Stomach smooth muscle (tissue), 2 donors: ENCODE data around the gene NTNG2.

Source experiments
- H3K27ac ChIP-seq: one replicate; pipeline ENCODE4 v1.7.0; 2013; ENCODE audit warnings: mild to moderate bottlenecking, low read length, inconsistent platforms
- H3K27me3 ChIP-seq, 2 donors: one replicate each; pipeline ENCODE4 v1.7.0; 2013; ENCODE audit warnings: low read length in 2 of 2; ENCODE audit not compliant: insufficient read depth in 2 of 2, control insufficient read depth in 1 of 2
- H3K36me3 ChIP-seq, 2 donors: one replicate each; pipeline ENCODE4 v1.7.0; 2013; ENCODE audit warnings: low read length in 2 of 2; ENCODE audit not compliant: control insufficient read depth in 2 of 2, insufficient read depth in 2 of 2
- H3K4me1 ChIP-seq: one replicate; pipeline ENCODE4 v1.7.0; 2013; ENCODE audit warnings: low read length; ENCODE audit not compliant: control insufficient read depth, insufficient read depth
- H3K4me3 ChIP-seq, 2 donors: one replicate each; pipeline ENCODE4 v1.7.0; 2013; ENCODE audit warnings: low read length in 2 of 2
- H3K9ac ChIP-seq, 2 donors: one replicate each; pipeline ENCODE4 v1.7.0; 2013; ENCODE audit warnings: low read length in 2 of 2, mild to moderate bottlenecking in 1 of 2
- H3K9me3 ChIP-seq, 2 donors: one replicate each; pipeline ENCODE4 v1.7.0; 2013; ENCODE audit warnings: low read length in 2 of 2; ENCODE audit not compliant: control insufficient read depth in 2 of 2
- donor health status: healthy.
- donor health status: Pancreatic carcinoma.

Gene NTNG2

GRCh38 chr9:132169672-132170392, 8.0 kb downstream of the NTNG2 start:
- Histone ChIP-seq H3K4me3 (no peak overlapping the region), H3K9me3 (no peaks in the 10 kb centered on the region), H3K9ac (no peak overlapping the region), H3K4me1 (no peaks in the 10 kb centered on the region), H3K36me3 (no peaks in the 10 kb centered on the region), H3K27me3 (peaks cover 13 to 39% of the 10 kb centered on the region in 2 donors), H3K27ac (no peak overlapping the region)

GRCh38 chr9:132171702-132172101, 9.8 kb downstream of the NTNG2 start:
- Histone ChIP-seq H3K4me1 (no peaks in the 10 kb centered on the region), H3K27me3 (peaks cover 13 to 33% of the 10 kb centered on the region in 2 donors), H3K9me3 (no peaks in the 10 kb centered on the region), H3K4me3 (no peak overlapping the region), H3K36me3 (no peaks in the 10 kb centered on the region), H3K9ac (no peak overlapping the region), H3K27ac (no peak overlapping the region)

DNA sequence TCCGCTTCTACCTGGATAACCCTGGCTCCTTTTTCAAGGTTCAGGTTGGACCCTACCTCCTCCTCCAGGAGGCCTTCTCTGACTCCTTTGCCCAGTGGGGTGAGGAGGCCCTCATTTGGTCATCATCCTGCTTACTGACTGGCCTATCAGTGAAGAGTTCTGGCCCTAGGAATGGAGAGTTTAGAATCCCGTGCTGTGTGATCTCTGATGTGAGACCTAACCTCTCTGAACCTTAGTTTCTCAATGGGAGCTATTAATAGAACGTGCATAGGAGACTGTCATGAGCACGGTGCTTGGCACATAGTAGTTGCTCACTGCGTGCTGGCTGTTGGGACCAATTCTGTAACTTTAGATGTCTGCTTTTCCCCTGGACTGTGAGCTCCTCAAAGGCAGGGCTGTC, 10.3 kb downstream of the NTNG2 start:
- Histone ChIP-seq H3K4me1 (no peaks in the 10 kb centered on the region), H3K9ac (no peak overlapping the region), H3K36me3 (no peaks in the 10 kb centered on the region), H3K9me3 (no peaks in the 10 kb centered on the region), H3K4me3 (no peak overlapping the region), H3K27me3 (peaks cover 9 to 28% of the 10 kb centered on the region in 2 donors), H3K27ac (no peak overlapping the region)

GRCh38 chr9:132175431-132175830, 13.6 kb downstream of the NTNG2 start:
- Histone ChIP-seq H3K4me1 (no peaks in the 10 kb centered on the region), H3K27me3 (peaks cover 3 to 12% of the 10 kb centered on the region in 2 donors), H3K36me3 (no peaks in the 10 kb centered on the region), H3K27ac (no peak overlapping the region), H3K9me3 (no peaks in the 10 kb centered on the region), H3K9ac (no peak overlapping the region), H3K4me3 (no peak overlapping the region)

GRCh38 chr9:132176338-132176737, 14.5 kb downstream of the NTNG2 start:
- no peak overlapping the region for H3K27ac ChIP-seq
- H3K4me1 ChIP-seq: no peaks in the 10 kb centered on the region
- H3K9ac ChIP-seq: no peak overlapping the region
- no peak overlapping the region for H3K4me3 ChIP-seq
- H3K36me3 ChIP-seq: no peaks in the 10 kb centered on the region
- peaks cover 3 to 12% of the 10 kb centered on the region in 2 donors for H3K27me3 ChIP-seq
- no peaks in the 10 kb centered on the region for H3K9me3 ChIP-seq

DNA sequence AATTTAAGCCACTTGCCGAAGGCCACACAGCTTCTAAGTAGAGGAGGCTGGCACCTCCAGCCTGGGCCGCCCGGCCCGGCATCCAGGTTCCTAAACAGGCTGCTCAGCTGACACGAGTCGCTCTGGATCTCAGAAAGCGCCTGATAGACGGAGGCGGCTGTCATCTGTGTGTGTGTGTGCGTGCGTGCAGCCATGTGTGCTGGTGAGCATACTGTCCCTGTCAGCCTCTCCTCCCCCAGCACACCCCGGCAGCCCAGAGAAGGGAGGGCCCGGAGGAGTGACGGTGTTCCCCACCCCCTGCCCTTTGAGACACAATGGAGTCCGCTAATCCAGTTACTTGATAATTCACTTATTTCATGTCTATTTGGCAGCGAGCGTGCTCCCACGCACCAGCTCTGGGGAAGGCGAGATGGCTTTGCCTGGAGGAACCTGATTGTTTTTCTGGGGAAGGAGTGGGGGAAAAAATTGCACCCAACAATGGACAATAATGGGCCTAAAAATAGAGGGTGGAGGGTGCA, 20.0 kb downstream of the NTNG2 start:
- no peaks in the 10 kb centered on the region for H3K36me3 ChIP-seq
- no peak overlapping the region for H3K4me3 ChIP-seq
- H3K27ac ChIP-seq: no peak overlapping the region
- H3K9ac ChIP-seq: peak overlapping the region in 1 of 2 donors; percentile 25
- H3K27me3 ChIP-seq: peaks cover 3 to 30% of the 10 kb centered on the region in 2 donors
- H3K9me3 ChIP-seq: no peaks in the 10 kb centered on the region
- H3K4me1 ChIP-seq: peaks cover 4% of the 10 kb centered on the region

DNA sequence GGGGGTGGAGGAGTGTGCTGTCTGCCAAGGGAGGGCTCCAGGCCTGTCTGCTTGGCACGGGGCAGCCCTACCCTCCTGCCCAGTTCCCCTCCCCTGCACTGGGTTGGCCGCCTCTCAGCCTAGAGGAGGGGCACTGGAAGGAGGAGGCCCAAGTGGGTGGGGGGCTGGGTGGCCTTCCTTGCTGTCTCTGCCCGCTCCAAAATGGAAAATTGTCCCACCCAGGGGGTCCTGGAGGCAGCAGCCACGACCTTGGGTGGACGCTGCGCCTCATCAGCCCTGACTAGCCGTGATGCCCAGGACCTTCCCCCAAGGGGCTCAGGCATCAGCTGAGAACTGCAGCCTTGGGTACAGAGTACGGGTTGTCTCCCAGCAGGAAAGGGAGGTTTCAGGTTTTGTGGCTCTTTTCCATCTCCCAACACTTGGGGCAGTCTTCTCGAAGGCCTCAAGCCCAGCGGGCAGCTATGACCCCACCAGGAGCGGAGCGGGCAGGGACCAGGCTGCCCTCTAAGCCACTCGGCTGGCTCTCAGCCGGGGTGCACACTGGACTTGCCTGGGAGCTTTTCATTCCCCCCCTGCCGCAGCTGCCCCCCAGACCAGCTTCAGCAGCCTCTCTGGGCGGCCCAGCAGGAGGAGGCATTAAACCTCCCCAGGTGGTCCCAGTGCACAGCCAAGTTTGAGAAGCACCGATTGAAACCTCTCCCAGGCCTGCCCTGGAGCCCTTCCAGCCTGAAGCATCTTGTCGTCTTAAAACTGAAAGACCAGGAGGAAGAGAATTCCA, 20.6 kb downstream of the NTNG2 start:
- H3K4me3 ChIP-seq: no peak overlapping the region
- no peaks in the 10 kb centered on the region for H3K9me3 ChIP-seq
- peaks cover 3 to 30% of the 10 kb centered on the region in 2 donors for H3K27me3 ChIP-seq
- H3K9ac ChIP-seq: no peak overlapping the region
- H3K27ac ChIP-seq: no peak overlapping the region
- peaks cover 4% of the 10 kb centered on the region for H3K4me1 ChIP-seq
- no peaks in the 10 kb centered on the region for H3K36me3 ChIP-seq

GRCh38 chr9:132183134-132183533, 21.3 kb downstream of the NTNG2 start:
- peaks cover 4% of the 10 kb centered on the region for H3K4me1 ChIP-seq
- H3K27me3 ChIP-seq: peaks cover 3 to 30% of the 10 kb centered on the region in 2 donors
- H3K9ac ChIP-seq: no peak overlapping the region
- no peak overlapping the region for H3K27ac ChIP-seq
- no peaks in the 10 kb centered on the region for H3K36me3 ChIP-seq
- H3K9me3 ChIP-seq: no peaks in the 10 kb centered on the region
- no peak overlapping the region for H3K4me3 ChIP-seq

DNA sequence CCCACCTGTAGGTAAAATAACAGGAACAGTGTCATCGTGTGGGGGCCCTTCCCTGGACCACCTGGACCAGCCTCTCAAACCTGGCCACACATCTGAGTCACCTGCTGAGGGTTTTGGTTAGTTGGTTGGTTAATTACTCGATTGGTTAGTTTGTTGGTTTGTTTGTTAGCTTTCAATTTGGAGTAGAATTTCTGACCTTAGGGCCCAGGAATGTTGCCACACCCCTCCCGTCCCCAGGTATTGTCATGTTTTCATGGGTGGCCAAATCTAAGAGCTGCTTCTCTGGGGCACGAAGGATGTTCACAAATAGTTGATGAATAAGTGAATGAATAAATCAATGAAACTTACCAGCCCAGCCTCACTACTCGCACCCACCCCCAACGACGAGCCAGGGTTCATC, 21.9 kb downstream of the NTNG2 start:
- Histone ChIP-seq H3K9me3 (no peaks in the 10 kb centered on the region), H3K36me3 (no peaks in the 10 kb centered on the region), H3K4me1 (peaks cover 4% of the 10 kb centered on the region), H3K27ac (no peak overlapping the region), H3K4me3 (no peak overlapping the region), H3K9ac (no peak overlapping the region), H3K27me3 (peaks cover 7 to 31% of the 10 kb centered on the region in 2 donors)

GRCh38 chr9:132184124-132184523, 22.3 kb downstream of the NTNG2 start:
- H3K9ac ChIP-seq: no peak overlapping the region
- no peak overlapping the region for H3K4me3 ChIP-seq
- H3K27ac ChIP-seq: no peak overlapping the region
- H3K36me3 ChIP-seq: no peaks in the 10 kb centered on the region
- no peaks in the 10 kb centered on the region for H3K9me3 ChIP-seq
- H3K4me1 ChIP-seq: peaks cover 4% of the 10 kb centered on the region
- peaks cover 6 to 29% of the 10 kb centered on the region in 2 donors for H3K27me3 ChIP-seq
